ENCODE data around the gene COMMD1.

COMMD1 gene

DNA sequence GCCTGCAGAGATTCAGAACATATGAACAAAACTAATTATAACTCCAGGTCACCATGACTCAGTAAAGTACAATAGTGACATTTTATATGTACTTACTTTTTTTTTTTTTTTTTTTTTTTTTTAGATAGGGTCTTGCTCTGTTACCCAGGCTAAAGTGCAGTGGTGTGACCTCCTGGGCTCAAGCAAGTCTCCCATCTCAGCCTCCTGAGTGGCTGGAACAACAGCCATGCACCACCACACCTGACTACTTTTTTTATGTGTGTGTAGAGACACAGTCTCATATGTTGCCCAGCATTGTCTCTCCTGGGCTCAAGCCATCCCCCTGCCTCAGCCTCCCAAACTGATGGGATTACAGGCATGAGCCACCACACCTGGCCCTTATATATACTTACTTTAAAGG is 159.8 kb downstream of the COMMD1 start:
- Histone ChIP-seq H3K36me3 (replicated peaks; ENCODE audit: insufficient read depth, low read length) (no peaks in the 10 kb centered on the region), H4K20me1 (ENCODE audit: insufficient read depth, low read length) (no peaks in the 10 kb centered on the region), H3F3A (ENCODE audit: insufficient read depth, low read length) (peaks cover 12% of the 10 kb centered on the region; the same call in 1 of the 2 replicates), H3K79me2 (ENCODE audit: low read length) (no peaks in the 10 kb centered on the region), H3K27me3 (replicated peaks; ENCODE audit: insufficient read depth, low read length) (no peaks in the 10 kb centered on the region), H3K4me2 (ENCODE audit: low read depth, low read length) (no peak overlapping the region), H3K9me2 (replicated peaks; ENCODE audit: insufficient read depth, low read length) (no peaks in the 10 kb centered on the region), H3K9ac (ENCODE audit: low read length) (no peak overlapping the region), H3K9me3 (replicated peaks; ENCODE audit: insufficient read depth, low read length) (no peaks in the 10 kb centered on the region), H2AFZ (ENCODE audit: low read length) (no peak overlapping the region), H3K27ac (ENCODE audit: low read length) (no peak overlapping the region), H3K4me1 (ENCODE audit: low read length) (peaks cover 6% of the 10 kb centered on the region; the same call in 1 of the 2 replicates), H3K4me3 (ENCODE audit: low read length) (no peak overlapping the region)
- DNase-seq: no peak
- TF ChIP-seq EZH2phosphoT487 (IDR thresholded peaks at IDR 0.05; ENCODE audit: low read length) (no peak), EZH2 (optimal IDR thresholded peaks at IDR 0.05; ENCODE audit: low read depth, low read length) (no peak), CTCF (IDR thresholded peaks at IDR 0.05; ENCODE audit: low read length) (no peak)

GRCh38 chr2:62071126-62071598 is 165.7 kb downstream of the COMMD1 start:
- Histone ChIP-seq H3K4me3 (ENCODE audit: low read length) (no peak overlapping the region), H3K4me2 (ENCODE audit: low read depth, low read length) (no peak overlapping the region), H3K36me3 (replicated peaks; ENCODE audit: insufficient read depth, low read length) (no peaks in the 10 kb centered on the region), H3K4me1 (ENCODE audit: low read length) (no peaks in the 10 kb centered on the region), H3K9me3 (replicated peaks; ENCODE audit: insufficient read depth, low read length) (no peaks in the 10 kb centered on the region), H3K27ac (ENCODE audit: low read length) (no peak overlapping the region), H3K9me2 (replicated peaks; ENCODE audit: insufficient read depth, low read length) (no peaks in the 10 kb centered on the region), H2AFZ (ENCODE audit: low read length) (no peak overlapping the region), H3K9ac (ENCODE audit: low read length) (no peak overlapping the region), H3K79me2 (ENCODE audit: low read length) (no peaks in the 10 kb centered on the region), H3F3A (ENCODE audit: insufficient read depth, low read length) (no peaks in the 10 kb centered on the region), H3K27me3 (replicated peaks; ENCODE audit: insufficient read depth, low read length) (no peaks in the 10 kb centered on the region), H4K20me1 (ENCODE audit: insufficient read depth, low read length) (no peaks in the 10 kb centered on the region)
- TF ChIP-seq EZH2 (optimal IDR thresholded peaks at IDR 0.05; ENCODE audit: low read depth, low read length) (no peak), CTCF (IDR thresholded peaks at IDR 0.05; ENCODE audit: low read length) (no peak), EZH2phosphoT487 (IDR thresholded peaks at IDR 0.05; ENCODE audit: low read length) (no peak)
- DNase-seq: no peak

- Histone ChIP-seq H3K9ac (ENCODE audit: low read length) (no peak overlapping the region), H3F3A (ENCODE audit: insufficient read depth, low read length) (no peaks in the 10 kb centered on the region), H3K27ac (ENCODE audit: low read length) (no peak overlapping the region), H3K27me3 (replicated peaks; ENCODE audit: insufficient read depth, low read length) (no peaks in the 10 kb centered on the region), H2AFZ (ENCODE audit: low read length) (no peak overlapping the region), H3K9me3 (replicated peaks; ENCODE audit: insufficient read depth, low read length) (no peaks in the 10 kb centered on the region), H3K36me3 (replicated peaks; ENCODE audit: insufficient read depth, low read length) (no peaks in the 10 kb centered on the region), H4K20me1 (ENCODE audit: insufficient read depth, low read length) (no peaks in the 10 kb centered on the region), H3K9me2 (replicated peaks; ENCODE audit: insufficient read depth, low read length) (no peaks in the 10 kb centered on the region), H3K4me2 (ENCODE audit: low read depth, low read length) (no peak overlapping the region), H3K4me3 (ENCODE audit: low read length) (no peak overlapping the region), H3K4me1 (ENCODE audit: low read length) (no peaks in the 10 kb centered on the region), H3K79me2 (ENCODE audit: low read length) (no peaks in the 10 kb centered on the region)
- DNase-seq: no peak
- TF ChIP-seq CTCF (IDR thresholded peaks at IDR 0.05; ENCODE audit: low read length) (no peak), EZH2phosphoT487 (IDR thresholded peaks at IDR 0.05; ENCODE audit: low read length) (no peak), EZH2 (optimal IDR thresholded peaks at IDR 0.05; ENCODE audit: low read depth, low read length) (no peak)
These were observed 166.5 kb downstream of the COMMD1 start for GRCh38 chr2:62071760-62072680.
